NCI-H446 (cell line): ENCODE data around the gene ZNF660.
A peak's percentile ranks its signal among the peaks of the same experiment; 100 is the strongest.
"Not testable (repeated sequence)": the region's sequence is repeated elsewhere in the genome, so short reads cannot be mapped to it uniquely, and the experiment has no call there.

Experiments used
- DNase-seq, 2 experiments: peaks; one replicate each; lab custom pipeline; 2025; lab: John Stamatoyannopoulos, UW

ZNF660 gene

GRCh38 chr3:44584646-44585501 lies at the start of gene ZNF660:
ZNF660 (plus strand) TSS chr3:44584964; CDS start chr3:44594194, 9,230 bp downstream.
- DNase-seq = peak; percentile 62 to 85

- no peak for DNase-seq
These were observed 49.4 kb upstream of the ZNF660 start for GRCh38 chr3:44535364-44535763.

DNA sequence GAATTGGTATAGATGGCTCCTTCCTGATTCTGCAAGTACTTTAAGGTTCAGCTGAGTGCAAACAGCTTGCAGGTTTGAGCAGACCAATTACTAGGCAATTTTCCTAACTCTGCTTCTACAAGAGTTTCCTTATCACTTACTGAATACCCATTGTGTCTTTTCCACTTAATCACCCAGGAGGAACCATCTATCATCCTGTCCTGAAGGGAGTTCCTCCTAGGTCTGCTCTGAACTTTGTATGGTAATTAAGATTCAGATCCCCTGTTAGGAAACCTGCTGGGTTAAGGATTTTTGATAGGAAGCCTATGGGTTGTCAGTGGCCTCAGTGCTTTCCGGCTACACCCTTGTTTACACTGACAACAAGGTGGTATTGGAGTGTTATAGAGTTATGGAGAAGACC lies 40.0 kb upstream of the ZNF660 start:
- not testable (repeated sequence) for DNase-seq

- peak in 1 of 2 experiments; percentile 46 for DNase-seq
These were observed 29.9 kb upstream of the ZNF660 start, which contains the start of gene ZKSCAN7 for GRCh38 chr3:44554626-44555592. ZKSCAN7 (plus strand) TSS chr3:44555193; CDS start chr3:44557048, 1,855 bp downstream.

GRCh38 chr3:44555723-44556122 lies 29.0 kb upstream of the ZNF660 start:
- no peak for DNase-seq

- no peak for DNase-seq
These were observed 27.7 kb upstream of the ZNF660 start for GRCh38 chr3:44557074-44557473.

- no peak for DNase-seq
These were observed 23.7 kb upstream of the ZNF660 start for GRCh38 chr3:44561076-44561475.

- DNase-seq = no peak
These were observed 22.6 kb upstream of the ZNF660 start for GRCh38 chr3:44562147-44562546.

- DNase-seq = no peak
These were observed 16.2 kb upstream of the ZNF660 start for GRCh38 chr3:44568561-44568960.

DNA sequence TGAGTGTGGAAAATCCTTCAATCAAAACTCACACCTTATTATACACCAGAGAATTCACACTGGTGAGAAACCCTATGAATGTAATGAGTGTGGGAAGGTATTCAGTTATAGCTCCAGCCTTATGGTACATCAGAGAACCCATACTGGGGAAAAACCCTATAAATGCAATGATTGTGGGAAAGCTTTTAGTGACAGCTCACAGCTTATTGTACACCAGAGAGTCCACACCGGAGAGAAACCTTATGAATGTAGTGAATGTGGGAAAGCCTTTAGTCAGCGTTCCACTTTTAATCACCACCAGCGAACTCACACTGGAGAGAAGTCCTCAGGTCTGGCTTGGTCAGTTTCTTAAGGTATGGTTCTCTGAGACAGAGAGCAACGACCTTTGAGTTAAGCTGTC lies 13.7 kb upstream of the ZNF660 start:
- no peak for DNase-seq

DNA sequence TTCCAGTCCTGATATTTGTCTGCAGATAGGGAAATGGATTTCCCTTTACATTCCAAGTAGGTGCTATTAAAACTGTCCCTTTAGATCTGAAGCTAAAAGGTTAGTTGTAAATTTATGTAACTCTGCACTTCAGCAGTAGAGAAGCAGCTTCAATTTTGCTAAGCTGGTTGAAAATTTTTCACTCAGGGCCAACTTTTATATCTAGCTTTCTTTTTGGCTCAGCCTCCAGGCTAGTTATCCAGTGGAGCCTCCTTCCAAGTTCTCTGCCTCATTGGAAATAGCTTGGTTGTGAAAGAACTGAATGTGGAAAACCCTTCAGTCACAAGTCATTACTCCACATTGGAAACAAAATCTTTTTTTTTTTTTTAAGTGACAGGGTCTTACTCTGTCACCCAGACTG lies 8.2 kb upstream of the ZNF660 start:
- no peak for DNase-seq

- not testable (repeated sequence) for DNase-seq
These were observed 7.3 kb upstream of the ZNF660 start for GRCh38 chr3:44577354-44577952.

GRCh38 chr3:44578316-44578715 lies 6.4 kb upstream of the ZNF660 start:
- DNase-seq = not testable (repeated sequence)

DNA sequence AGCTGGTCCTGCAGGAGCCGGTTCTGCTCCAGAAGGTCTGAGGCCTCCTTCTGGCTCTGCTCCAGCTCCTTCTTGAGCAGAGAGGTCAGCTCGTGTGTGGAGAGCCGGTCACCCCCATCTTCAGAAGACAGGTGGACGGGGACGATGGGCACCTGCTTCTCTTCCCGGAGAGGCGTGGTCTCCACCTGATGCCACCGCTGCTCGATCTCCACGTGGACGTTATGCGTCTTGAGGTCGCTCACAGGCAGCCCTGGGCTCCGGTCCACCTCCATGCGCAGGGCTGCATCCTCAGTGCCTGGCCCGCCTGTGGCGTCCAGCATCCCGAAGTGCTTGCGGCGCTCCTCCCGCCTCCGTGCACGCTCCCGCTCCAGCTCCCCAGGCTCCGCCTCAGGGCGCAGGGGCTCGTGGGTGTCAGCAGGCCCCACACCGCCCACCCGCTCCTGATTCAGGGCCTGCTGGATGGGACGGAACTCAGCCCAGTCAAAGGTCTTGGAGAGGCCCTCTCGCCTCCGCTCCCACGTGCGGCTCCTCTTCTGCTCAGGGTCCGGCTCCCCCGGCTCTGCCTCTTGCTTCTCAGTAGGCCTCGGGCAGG lies 5.7 kb upstream of the ZNF660 start:
- DNase-seq = not testable (repeated sequence)

DNA sequence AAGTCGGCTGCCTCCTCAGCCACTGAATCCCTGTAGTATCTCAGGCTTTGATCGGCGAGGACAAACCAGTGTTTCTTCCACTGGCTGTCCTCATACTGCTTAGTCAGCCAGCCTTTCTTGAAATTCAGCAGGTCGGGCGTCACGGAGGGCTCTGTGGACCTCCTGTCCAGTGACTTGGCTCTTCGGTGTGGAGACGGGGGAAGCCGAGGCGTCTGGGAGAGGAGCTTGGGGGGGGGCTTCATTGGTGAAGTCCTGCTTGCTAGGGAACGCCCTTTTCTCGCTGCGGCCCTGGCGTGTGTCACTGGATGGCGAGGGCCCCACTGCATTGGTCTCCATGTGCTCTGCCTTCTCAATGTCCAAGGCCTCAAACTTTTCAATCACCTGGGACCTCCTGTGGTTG lies 5.0 kb upstream of the ZNF660 start:
- DNase-seq = not testable (repeated sequence)

DNA sequence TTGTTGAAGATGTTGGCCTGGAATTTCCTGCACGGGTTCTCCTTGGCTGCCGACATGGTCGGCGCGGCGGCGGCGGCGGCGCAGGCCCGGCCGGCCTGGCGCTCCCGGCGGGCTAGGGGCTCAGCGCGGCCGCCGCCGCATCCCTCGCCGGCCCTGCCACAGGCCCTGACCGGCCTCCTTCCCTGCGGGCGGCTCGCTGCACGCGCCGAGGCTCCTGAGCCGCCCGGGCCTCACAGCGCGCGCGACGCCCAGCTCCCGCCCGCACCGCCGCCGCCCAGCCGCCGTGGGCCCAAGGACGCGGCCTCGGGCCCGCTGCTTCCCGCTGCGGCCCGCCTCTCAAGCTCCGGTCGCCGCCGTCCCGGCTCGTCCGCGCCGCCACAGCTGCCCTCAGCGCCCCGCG lies 3.8 kb upstream of the ZNF660 start:
- DNase-seq = not testable (repeated sequence)

DNA sequence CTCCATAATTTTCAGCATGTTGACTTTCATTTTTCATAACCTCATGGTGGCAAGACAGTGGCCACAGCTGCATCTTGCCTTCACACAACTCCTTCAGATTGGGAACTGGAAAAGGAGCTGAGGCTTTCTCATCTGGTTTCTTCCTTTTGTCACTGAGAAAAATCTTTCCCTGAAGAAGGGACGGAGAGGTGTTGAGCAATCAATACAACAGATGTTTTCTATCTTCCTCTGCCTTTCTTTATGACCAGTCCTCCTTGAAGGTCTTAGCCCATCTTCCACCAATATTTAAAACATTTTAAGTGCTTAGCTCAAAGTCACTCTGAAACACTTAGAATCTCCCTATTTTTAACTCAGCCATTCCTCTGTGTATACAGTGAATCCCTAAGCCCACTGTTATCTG lies 11.9 kb downstream of the ZNF660 start:
- no peak for DNase-seq

DNA sequence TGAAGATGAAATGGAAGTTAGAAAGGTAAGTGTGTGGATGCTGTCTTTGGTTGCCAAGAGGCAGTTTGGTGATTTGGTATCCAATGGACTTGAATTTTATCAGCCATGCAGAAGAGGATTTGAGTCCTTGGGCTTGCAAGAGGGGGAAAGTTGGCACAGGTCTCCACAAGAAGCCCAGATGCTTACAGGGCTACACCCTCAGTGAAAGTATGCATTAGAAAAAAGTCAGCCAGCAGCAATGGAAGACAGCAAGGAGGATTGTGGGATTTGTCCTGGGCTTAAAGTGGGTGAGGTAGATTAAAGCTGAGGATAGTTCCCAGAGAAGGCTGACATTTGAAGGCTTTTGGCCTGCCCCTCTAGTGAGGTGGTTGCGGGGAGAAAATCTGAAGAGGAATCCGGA lies 17.0 kb downstream of the ZNF660 start:
- no peak for DNase-seq

DNA sequence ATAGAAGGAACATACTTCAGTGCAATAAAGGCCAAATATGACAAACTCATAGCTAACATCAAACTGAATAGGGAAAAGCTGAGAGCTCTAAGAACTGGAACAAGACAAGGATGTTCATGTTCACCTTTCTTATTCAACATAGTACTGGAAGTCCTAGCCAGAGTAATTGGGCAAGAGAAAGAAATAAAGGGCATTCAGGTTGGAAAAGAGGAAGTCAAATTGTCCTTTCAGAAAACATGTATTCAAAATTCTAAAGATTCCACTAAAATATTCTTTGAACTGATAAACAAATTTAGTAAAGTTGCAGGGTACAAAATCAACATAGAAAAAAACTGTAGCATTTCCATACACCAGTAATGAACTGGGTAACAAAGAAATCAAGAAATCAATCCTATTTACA lies 27.9 kb downstream of the ZNF660 start:
- DNase-seq = no peak

DNA sequence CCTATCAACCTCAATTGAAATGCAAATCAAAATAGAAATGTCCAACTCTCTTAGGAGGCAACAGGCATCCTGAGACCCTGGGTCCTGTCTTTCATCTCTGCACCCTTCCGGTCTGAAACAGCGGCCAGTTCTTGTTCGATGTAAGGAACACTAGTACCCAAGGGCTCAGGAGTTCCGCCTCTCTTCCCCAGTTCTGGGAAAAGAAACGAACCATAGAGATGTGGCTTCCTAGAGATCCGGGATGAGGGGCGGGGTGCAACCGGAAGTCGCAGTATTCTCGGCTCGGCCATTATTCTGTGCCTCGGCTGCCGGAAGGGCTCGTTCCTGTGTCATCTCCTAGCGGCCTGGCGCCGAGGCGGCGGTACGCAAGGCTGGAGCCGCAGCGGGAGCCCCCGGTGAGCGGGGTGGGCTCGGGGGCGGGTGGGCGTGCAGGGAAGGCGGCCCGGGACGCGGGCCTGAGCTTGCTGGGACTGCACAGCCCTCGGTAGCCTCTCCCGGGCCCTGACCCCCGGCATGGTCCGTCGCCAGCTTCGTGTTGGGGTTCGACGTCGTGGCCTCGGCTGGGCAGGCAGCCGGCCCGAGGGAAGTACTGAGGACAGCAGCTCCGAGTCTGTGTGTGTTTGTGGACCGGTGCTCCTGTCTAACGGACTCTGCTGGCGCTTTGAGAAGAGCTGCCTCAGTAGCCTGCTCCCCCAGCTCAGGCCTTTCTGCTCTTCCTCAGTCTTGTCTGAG lies 40.2 kb downstream of the ZNF660 start, which contains the start of gene ZNF197:
ZNF197 (plus strand) TSS at position 288 of the 732 bp plus-strand sequence. CDS start 4,119 bp downstream, outside the sequence.
- peak; percentile 47 to 88 for DNase-seq

DNA sequence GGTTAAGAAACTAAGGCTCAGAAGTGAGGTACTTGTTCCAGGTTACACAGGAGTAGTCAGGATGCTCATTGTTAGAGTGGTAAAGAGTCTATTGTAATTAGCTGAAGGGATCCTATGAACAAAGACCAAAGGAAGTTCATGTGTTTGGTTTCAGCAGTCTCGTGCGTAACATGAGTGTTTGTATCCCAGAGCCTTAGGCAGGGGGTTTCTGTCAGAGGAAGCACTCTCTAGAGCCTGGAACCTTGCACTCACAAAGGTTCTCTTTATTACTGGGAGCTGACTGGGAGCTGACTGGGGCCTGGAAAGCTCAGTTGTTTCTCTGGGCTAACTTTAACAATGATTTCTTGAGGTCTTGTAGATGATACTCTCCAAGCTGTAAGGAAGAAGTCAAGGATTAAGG lies 44.0 kb downstream of the ZNF660 start:
- DNase-seq = no peak
